Measurements from ENCODE around the gene JPH4. TPM values are rescaled to one million over a fixed set of nuclear protein-coding genes. Genes with fewer than 3 reads are reported as not detected.

JPH4 gene
- total RNA-seq, 1 donor from 2014 or later: 6.2 TPM

GRCh38 chr14:23555533-23555881, 23.1 kb downstream of the JPH4 start:
- Histone ChIP-seq H3K9me3 (no peaks in the 10 kb centered on the region), H3K4me3 (peak overlapping the region; percentile 81), H3K27ac (peak overlapping the region; percentile 98), H3K4me1 (peaks cover 17% of the 10 kb centered on the region), H3K27me3 (no peaks in the 10 kb centered on the region), H3K36me3 (peaks cover 17% of the 10 kb centered on the region)
- ATAC-seq (no peak), DNase-seq (no peak)
- TF ChIP-seq CTCF (IDR thresholded peaks at IDR 0.05): no peak
- intact Hi-C loops (cut with DNase I): no loop called here

GRCh38 chr14:23551266-23552028, 27.1 kb downstream of the JPH4 start, which contains the start of gene ZFHX2:
Gene ZFHX2 (minus strand): TSS chr14:23551765. CDS start chr14:23535325, 16,440 bp downstream.
- Histone ChIP-seq H3K27me3 (no peaks in the 10 kb centered on the region), H3K27ac (peak within 1 kb of the TSS; percentile 7), H3K4me3 (peak within 1 kb of the TSS; percentile 69), H3K9me3 (no peaks in the 10 kb centered on the region), H3K36me3 (no peaks in the 10 kb centered on the region), H3K4me1 (peaks cover 11% of the 10 kb centered on the region)
- ATAC-seq (peak; percentile 73), DNase-seq (peak; percentile 92)
- intact Hi-C loops (cut with DNase I): no loop called here
- no peak for TF ChIP-seq CTCF (IDR thresholded peaks at IDR 0.05)

- ATAC-seq: peak; percentile 42
- Histone ChIP-seq H3K27ac (no peak overlapping the region), H3K4me3 (peak overlapping the region; percentile 69), H3K36me3 (no peaks in the 10 kb centered on the region), H3K9me3 (no peaks in the 10 kb centered on the region), H3K27me3 (no peaks in the 10 kb centered on the region), H3K4me1 (peaks cover 11% of the 10 kb centered on the region)
- TF ChIP-seq CTCF (IDR thresholded peaks at IDR 0.05): no peak
- DNase-seq: peak; percentile 76
- intact Hi-C loops (cut with DNase I): no loop called here
These were observed 27.8 kb downstream of the JPH4 start for GRCh38 chr14:23550812-23551265.

GRCh38 chr14:23550131-23550811, 28.3 kb downstream of the JPH4 start:
- H3K4me1 ChIP-seq: peaks cover 6% of the 10 kb centered on the region
- no peaks in the 10 kb centered on the region for H3K36me3 ChIP-seq
- H3K4me3 ChIP-seq: peak overlapping the region; percentile 69
- ATAC-seq (no peak), DNase-seq (no peak)
- no peaks in the 10 kb centered on the region for H3K9me3 ChIP-seq
- no peak for TF ChIP-seq CTCF (IDR thresholded peaks at IDR 0.05)
- intact Hi-C loops (cut with DNase I): no loop called here
- H3K27ac ChIP-seq: no peak overlapping the region
- H3K27me3 ChIP-seq: no peaks in the 10 kb centered on the region

GRCh38 chr14:23548351-23549318, 30.0 kb downstream of the JPH4 start:
- DNase-seq (no peak), ATAC-seq (no peak)
- Histone ChIP-seq H3K9me3 (no peaks in the 10 kb centered on the region), H3K4me3 (no peak overlapping the region), H3K27ac (no peak overlapping the region), H3K4me1 (peaks cover 3% of the 10 kb centered on the region), H3K27me3 (no peaks in the 10 kb centered on the region), H3K36me3 (no peaks in the 10 kb centered on the region)
- intact Hi-C loops (cut with DNase I): no loop called here
- no peak for TF ChIP-seq CTCF (IDR thresholded peaks at IDR 0.05)
